GM23338 (cell line): ENCODE measurements around the gene FILIP1.

ENCODE experiments used
- CREB1 ChIP-seq: fragments of 250-450 bp; sonication (Bioruptor Pico); IDR thresholded peaks from 2 replicates; pipeline ENCODE4 v1.5.0; 2020; ENCODE audit warnings: low read depth, mild to moderate bottlenecking, moderate library complexity
- CTCF ChIP-seq, 2 experiments: fragments of 200-600 bp in 1 of 2; sonication (generic) in 1 of 2; conservative IDR thresholded peaks; 2 replicates each; pipeline versions ENCODE4 v1.5.1 to v1.6.1; 2016 to 2017; ENCODE audit warnings: antibody characterized with exemption in 2 of 2, low read depth in 2 of 2, mild to moderate bottlenecking in 2 of 2, moderate library complexity in 1 of 2
- EZH2 ChIP-seq: fragments of 200-600 bp; sonication (generic); IDR thresholded peaks from one replicate; pipeline ENCODE4 v1.8.0; 2017; ENCODE audit warnings: antibody characterized with exemption, mild to moderate bottlenecking, low read depth; ENCODE audit not compliant: unreplicated experiment
- EZH2phosphoT487 ChIP-seq: fragments of 200-600 bp; sonication (generic); IDR thresholded peaks from one replicate; pipeline ENCODE4 v1.8.1; 2018; ENCODE audit warnings: antibody characterized with exemption; ENCODE audit not compliant: unreplicated experiment
- JUNB ChIP-seq: IDR thresholded peaks from one replicate; pipeline ENCODE4 v1.6.1; 2016; ENCODE audit warnings: antibody characterized with exemption; ENCODE audit not compliant: unreplicated experiment
- NANOG ChIP-seq: IDR thresholded peaks from 2 replicates; pipeline ENCODE4 v1.6.1; 2016; ENCODE audit warnings: antibody characterized with exemption, borderline replicate concordance
- POLR2AphosphoS5 ChIP-seq: IDR thresholded peaks from 2 replicates; pipeline ENCODE4 v1.6.1; 2016; ENCODE audit warnings: antibody characterized with exemption, low read depth
- REST ChIP-seq: IDR thresholded peaks from one replicate; pipeline ENCODE4 v1.6.1; 2018; ENCODE audit warnings: antibody characterized with exemption; ENCODE audit not compliant: unreplicated experiment
- STAT1 ChIP-seq: IDR thresholded peaks from one replicate; pipeline ENCODE4 v1.6.1; 2016; ENCODE audit warnings: antibody characterized with exemption; ENCODE audit not compliant: unreplicated experiment
- ZNF114 ChIP-seq: fragments of 250-450 bp; sonication (Bioruptor Pico); IDR thresholded peaks from 2 replicates; pipeline ENCODE4 v1.5.0; 2020; ENCODE audit warnings: mild to moderate bottlenecking, moderate library complexity
- ZNF331 ChIP-seq: fragments of 250-450 bp; sonication (Bioruptor Pico); IDR thresholded peaks from 2 replicates; pipeline ENCODE4 v1.5.0; 2020; ENCODE audit warnings: low read depth, mild to moderate bottlenecking, moderate library complexity
- ZNF462 ChIP-seq: fragments of 250-450 bp; sonication (Bioruptor Pico); IDR thresholded peaks from 2 replicates; pipeline ENCODE4 v1.5.0; 2020; ENCODE audit warnings: mild to moderate bottlenecking, moderate library complexity

- no peak for TF ChIP-seq EZH2
- no peak for TF ChIP-seq CTCF (conservative IDR thresholded peaks at IDR 0.05; ENCODE audit: low read depth in 2 of 2)
- no peak for TF ChIP-seq REST
- TF ChIP-seq ZNF462 = no peak
- no peak for TF ChIP-seq STAT1
- no peak for TF ChIP-seq EZH2phosphoT487
- no peak for TF ChIP-seq POLR2AphosphoS5
- no peak for TF ChIP-seq JUNB
- TF ChIP-seq NANOG = no peak
- no peak for TF ChIP-seq ZNF331 (CRISPR knock-in tag)
- TF ChIP-seq CREB1 (CRISPR knock-in tag) = no peak
- no peak for TF ChIP-seq ZNF114 (CRISPR knock-in tag)
Observed at GRCh38 chr6:75291331-75291730, 202.3 kb downstream of the FILIP1 start.
